GM18873 (cell line): ENCODE results near the gene SEMA6B.

ENCODE experiments used
- ATAC-seq: cut with Tn5 transposase; IDR thresholded peaks from one replicate; pipeline ENCODE4 v1.9.1; 2021; ENCODE audit warnings: mild to moderate bottlenecking, moderate library complexity, moderate number of reproducible peaks; ENCODE audit not compliant: unreplicated experiment, low FRiP score

SEMA6B gene

DNA sequence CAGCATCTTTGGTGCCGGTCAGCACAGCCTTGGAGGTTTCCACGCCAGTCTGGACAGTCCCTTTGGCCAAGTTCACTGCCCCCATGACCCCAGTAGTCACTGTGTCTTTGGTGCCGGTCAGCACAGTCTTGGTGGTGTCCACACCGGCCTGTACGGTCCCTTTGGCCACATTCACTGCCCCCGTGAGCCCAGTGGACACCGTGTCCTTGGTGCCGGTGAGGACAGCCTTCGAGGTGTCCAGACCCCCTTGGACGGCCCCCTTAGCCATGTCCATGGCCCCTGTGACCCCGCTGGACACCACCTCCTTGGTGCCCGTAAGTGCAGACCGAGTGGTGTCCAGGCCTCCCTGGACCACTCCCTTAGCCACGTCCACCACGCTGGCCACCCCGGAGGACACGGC is 46.2 kb downstream of the SEMA6B start:
- no peak for ATAC-seq

GRCh38 chr19:4512070-4512469 is 47.4 kb downstream of the SEMA6B start:
- ATAC-seq = no peak

GRCh38 chr19:4511300-4512054 is 48.0 kb downstream of the SEMA6B start:
- ATAC-seq = no peak

DNA sequence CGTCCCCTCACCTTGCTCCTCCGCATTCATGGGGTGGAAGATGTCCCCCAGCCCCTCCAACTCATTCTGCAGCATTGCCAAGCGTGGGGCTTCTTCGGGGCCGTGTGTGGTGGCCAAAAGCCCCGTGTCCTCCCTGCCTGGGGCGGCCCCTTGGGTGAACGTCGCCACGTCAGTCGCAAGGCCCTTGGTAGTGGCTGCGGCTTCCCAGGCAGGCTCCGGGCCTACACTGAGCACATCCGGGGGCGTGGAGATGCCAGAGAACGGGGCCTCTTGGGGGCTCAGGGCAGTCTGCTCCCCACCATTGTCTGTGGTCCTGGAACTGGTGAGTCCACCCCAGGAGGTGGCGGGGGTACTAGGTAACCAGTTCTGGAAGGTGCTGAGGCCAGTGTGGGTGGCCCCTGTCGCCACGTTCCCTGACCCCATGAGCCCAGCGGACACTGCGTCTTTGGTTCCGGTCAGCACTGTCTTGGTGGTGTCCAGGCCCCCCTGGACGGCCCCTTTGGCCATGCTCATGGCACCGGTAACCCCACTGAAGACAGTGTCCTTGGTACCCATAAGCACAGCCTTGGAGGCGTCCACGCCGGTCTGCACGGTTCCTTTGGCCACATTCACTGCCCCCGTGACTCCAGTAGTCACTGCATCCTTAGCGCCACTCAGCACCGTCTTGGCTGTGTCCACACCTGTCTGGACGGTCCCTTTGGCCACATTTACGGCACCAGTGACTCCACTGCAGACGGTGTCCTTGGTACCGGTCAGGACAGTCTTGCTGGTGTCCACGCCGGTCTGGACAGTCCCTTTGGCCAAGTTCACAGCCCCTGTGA is 48.8 kb downstream of the SEMA6B start:
- ATAC-seq = no peak

- no peak for ATAC-seq
Measured at GRCh38 chr19:4508698-4509097, 50.8 kb downstream of the SEMA6B start.

GRCh38 chr19:4507804-4508203 is 51.7 kb downstream of the SEMA6B start:
- ATAC-seq = no peak

DNA sequence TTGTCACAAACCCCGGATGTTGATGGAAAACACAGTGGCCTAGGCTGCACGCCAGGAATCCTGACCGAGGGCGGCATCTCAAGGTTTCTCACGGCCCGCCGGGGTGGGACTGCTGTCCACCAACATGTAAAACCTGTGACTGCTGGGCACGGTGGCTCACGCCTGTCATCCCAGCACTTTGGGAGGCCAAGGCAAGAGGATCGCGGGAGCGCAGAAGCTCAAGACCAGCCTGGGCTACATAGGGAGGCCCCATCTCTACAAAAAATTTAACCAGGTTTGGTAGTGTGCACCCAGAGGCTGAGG is 52.4 kb downstream of the SEMA6B start:
- ATAC-seq = no peak

- no peak for ATAC-seq
Measured at GRCh38 chr19:4506449-4507149, 52.9 kb downstream of the SEMA6B start.

- ATAC-seq = no peak
Measured at GRCh38 chr19:4505570-4506448, 53.7 kb downstream of the SEMA6B start.

GRCh38 chr19:4504891-4505569 is 54.5 kb downstream of the SEMA6B start:
- ATAC-seq = no peak

DNA sequence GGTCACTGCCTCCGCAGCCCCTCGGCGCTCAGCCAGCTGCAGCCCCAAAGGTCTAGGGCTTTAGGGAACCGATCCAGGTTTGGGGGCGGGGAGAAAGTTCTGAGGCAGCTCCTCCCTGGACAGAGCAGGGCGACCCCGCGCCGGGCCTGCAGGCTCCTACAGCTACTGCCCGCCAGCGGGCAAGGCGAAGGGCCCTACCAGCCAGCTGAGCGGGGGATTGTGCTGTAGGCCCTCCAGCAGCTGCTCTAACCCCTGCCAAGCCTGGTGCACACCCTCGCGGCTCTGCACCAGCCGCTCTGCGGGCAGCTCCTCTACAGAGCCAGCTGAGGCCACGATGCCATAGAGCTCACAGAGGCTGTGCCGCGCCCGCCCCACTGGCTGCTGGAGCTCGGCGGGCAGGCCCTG is 55.2 kb downstream of the SEMA6B start:
- no peak for ATAC-seq

DNA sequence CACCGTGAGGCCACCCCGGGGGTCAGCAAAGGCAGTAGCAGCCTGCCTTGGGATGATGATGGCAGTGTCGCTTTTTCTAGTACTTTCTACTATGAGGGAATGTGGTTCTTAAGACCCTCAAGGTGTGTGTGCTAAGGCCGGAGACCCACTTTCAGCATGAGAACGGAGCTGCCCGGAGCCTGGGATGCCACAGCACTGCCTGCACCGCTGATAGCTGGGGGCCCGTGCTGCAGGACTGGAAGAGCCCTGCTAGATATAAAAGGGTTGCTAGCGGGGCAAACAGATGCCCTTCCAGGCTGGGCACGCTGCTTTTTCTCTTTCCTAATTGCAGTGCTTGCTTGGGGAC is 55.7 kb downstream of the SEMA6B start:
- ATAC-seq = no peak

DNA sequence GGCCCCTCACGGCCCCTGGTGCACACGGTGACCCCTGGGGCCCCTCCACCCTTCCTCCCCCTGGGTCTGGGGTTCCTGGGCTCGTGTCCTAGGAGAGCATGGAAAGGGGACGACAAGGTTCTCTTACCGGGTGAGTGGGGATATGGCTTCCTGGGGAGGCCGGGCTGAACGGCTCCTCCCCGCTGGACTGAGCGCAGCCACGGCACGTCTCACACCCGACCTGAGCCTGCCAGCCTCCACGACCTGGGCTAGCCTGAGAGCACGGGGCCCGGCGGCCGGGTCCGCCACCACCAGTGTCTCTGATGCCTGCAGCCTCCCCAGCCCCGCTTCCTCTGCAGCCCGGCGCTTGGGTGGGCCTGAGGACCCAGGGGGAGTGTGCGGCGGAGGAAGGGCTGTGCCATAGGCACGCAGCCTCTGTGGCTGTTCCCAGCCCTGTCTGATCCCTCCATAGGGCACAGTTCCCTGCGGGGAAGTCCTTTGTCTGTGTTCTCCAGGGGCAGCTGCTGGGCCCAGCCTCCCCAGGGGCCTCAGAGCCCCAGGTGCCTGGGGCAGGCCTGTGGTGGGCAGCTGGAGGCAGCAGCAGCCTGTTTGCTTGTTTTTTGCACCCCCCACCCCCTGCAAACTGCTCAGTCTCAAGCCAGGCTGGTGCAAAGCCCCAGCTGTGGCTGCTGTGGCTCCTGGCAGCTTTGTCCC is 56.2 kb downstream of the SEMA6B start:
- no peak for ATAC-seq

DNA sequence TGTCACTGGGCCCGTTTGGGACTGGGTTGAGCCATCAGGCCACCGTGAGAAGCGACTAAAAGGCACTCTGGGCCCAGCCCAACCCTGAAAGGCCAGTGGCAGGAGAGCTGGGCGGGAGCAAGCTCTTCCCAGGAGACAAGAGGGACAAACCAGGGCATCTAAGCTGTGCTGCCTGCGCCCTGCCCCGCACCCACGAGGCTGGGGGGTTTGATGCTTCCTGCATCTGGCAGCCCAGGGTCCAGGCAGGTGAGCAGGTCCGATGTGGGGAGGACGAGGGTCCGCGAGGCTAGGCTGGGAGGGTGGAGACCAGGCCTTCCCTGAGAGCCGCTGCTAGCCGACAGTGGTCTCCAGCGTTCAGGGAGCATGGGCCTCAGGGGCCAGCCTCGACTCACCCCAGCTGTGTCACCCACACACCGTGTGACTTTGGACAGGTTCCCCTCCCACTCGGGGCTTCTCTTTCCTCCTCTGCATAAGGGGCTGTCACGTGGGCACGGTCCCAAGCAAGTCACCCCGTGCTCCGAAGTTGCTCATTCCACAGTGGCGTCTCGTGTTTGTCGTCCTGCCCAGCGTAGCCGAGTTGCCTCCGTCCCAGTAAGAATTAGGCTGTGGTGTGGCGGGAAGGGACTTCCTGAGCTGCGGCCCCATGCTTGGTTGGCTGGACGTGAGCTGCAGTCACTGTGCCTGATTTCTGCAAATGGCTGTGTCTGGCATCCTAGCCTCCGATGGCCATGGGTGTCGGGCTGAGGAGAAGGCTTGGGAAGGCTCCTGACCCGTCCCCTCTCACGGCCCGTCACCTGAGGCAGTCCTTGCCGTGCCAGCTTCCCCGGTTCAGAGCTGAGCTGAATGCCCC is 57.0 kb downstream of the SEMA6B start:
- no peak for ATAC-seq

- ATAC-seq = no peak
Measured at GRCh38 chr19:4501691-4502090, 57.8 kb downstream of the SEMA6B start.

DNA sequence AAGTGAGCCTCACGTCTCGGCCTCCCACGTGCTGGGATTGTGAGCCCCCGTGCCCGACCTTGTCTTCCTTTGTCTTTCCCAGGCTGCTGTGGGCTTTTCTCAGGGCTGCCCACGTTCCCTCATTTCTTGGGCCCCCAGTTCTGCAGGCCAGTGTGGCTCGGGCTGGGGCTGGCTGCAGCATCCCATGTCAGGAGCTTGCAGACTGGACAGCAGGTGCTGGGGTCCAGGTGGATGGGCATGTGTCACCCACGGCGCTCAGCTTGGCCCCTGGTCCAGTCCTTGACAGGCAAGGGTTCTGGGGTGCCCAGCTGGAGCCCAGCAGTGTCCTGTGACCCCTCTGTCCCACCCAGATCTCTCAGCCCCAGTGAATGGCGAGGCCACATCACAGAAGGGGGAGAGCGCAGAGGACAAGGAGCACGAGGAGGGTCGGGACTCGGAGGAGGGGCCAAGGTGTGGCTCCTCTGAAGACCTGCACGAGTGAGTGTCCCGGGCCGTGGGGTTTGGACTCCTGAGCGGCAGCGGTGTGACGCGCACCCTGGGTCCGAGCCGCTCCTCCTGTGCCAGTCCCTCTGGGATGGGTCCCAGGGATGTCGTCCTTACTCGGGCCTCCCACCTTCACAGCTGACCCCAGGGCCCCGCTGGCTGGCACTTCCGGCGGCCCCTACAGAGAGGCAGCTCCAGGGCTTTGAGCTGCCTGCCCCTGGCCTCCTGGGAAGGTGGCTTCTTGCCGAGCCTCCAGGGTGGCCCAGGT is 58.5 kb downstream of the SEMA6B start:
- no peak for ATAC-seq

GRCh38 chr19:4499855-4500254 is 59.6 kb downstream of the SEMA6B start:
- ATAC-seq = no peak

- ATAC-seq = no peak
Measured at GRCh38 chr19:4499318-4499717, 60.2 kb downstream of the SEMA6B start.
